ACC112 (cell line): ENCODE data around the gene TNFRSF18.

Experiments used
- H2AFZ ChIP-seq: fragments of 200-600 bp; sonication (generic); one replicate; pipeline ENCODE4 v1.6.0; 2017; ENCODE audit warnings: antibody characterized with exemption, low read length; ENCODE audit not compliant: unreplicated experiment
- H3K27ac ChIP-seq: fragments of 200-600 bp; sonication (generic); 2 replicates; pipeline ENCODE4 v1.5.1; 2014; ENCODE audit warnings: low read depth, mild to moderate bottlenecking, antibody characterized with exemption, low read length, moderate library complexity
- H3K27me3 ChIP-seq: fragments of 200-600 bp; sonication (generic); 2 replicates; pipeline ENCODE4 v1.6.1; 2014; ENCODE audit warnings: mild to moderate bottlenecking, antibody characterized with exemption, low read length, moderate library complexity, mixed read lengths; ENCODE audit not compliant: insufficient read depth
- H3K36me3 ChIP-seq: fragments of 200-600 bp; sonication (generic); 2 replicates; pipeline ENCODE4 v1.6.1; 2016; ENCODE audit warnings: mild to moderate bottlenecking, antibody characterized with exemption, low read length, moderate library complexity, mixed read lengths; ENCODE audit not compliant: insufficient read depth
- H3K4me1 ChIP-seq: fragments of 200-600 bp; sonication (generic); one replicate; pipeline ENCODE4 v1.6.1; 2016; ENCODE audit warnings: low read length, mixed read lengths; ENCODE audit not compliant: insufficient read depth, unreplicated experiment, control insufficient read depth
- H3K4me3 ChIP-seq: fragments of 200-600 bp; sonication (generic); 2 replicates; pipeline ENCODE4 v1.5.1; 2014; ENCODE audit warnings: mild to moderate bottlenecking, low read depth, low read length
- H3K79me2 ChIP-seq: fragments of 200-600 bp; sonication (generic); one replicate; pipeline ENCODE4 v1.6.0; 2016; ENCODE audit warnings: low read length; ENCODE audit not compliant: control insufficient read depth, unreplicated experiment, insufficient read depth

TNFRSF18 gene

GRCh38 chr1:1226566-1227362 lies 20.4 kb upstream of the TNFRSF18 start:
- Histone ChIP-seq H3K27ac (no peak overlapping the region), H3K79me2 (peaks cover 66% of the 10 kb centered on the region), H3K4me3 (no peak overlapping the region), H2AFZ (no peak overlapping the region), H3K36me3 (peaks cover 31% of the 10 kb centered on the region; the same call in 1 of the 2 replicates), H3K27me3 (no peaks in the 10 kb centered on the region), H3K4me1 (peaks cover 4% of the 10 kb centered on the region)

GRCh38 chr1:1225913-1226312 lies 19.5 kb upstream of the TNFRSF18 start:
- H3K27ac ChIP-seq, result no peak overlapping the region
- peaks cover 31% of the 10 kb centered on the region; the same call in 1 of the 2 replicates for H3K36me3 ChIP-seq
- H3K27me3 ChIP-seq, result no peaks in the 10 kb centered on the region
- no peak overlapping the region for H3K4me3 ChIP-seq
- H3K79me2 ChIP-seq, result peaks cover 58% of the 10 kb centered on the region
- H2AFZ ChIP-seq, result no peak overlapping the region
- peaks cover 4% of the 10 kb centered on the region for H3K4me1 ChIP-seq

- peaks cover 52% of the 10 kb centered on the region for H3K79me2 ChIP-seq
Measured at GRCh38 chr1:1225238-1225845, 18.9 kb upstream of the TNFRSF18 start.

GRCh38 chr1:1223891-1224290 lies 17.5 kb upstream of the TNFRSF18 start:
- Histone ChIP-seq H2AFZ (no peak overlapping the region), H3K36me3 (peaks cover 30% of the 10 kb centered on the region; the same call in 1 of the 2 replicates), H3K4me1 (no peaks in the 10 kb centered on the region), H3K27me3 (no peaks in the 10 kb centered on the region), H3K4me3 (no peak overlapping the region), H3K27ac (no peak overlapping the region), H3K79me2 (peaks cover 38% of the 10 kb centered on the region)

More at GRCh38 chr1:1225238-1225845, 18.9 kb upstream of the TNFRSF18 start:
- H3K4me3 ChIP-seq, result no peak overlapping the region
- no peak overlapping the region for H3K27ac ChIP-seq
- peaks cover 4% of the 10 kb centered on the region for H3K4me1 ChIP-seq
- H3K27me3 ChIP-seq, result no peaks in the 10 kb centered on the region
- H3K36me3 ChIP-seq, result peaks cover 34% of the 10 kb centered on the region; the same call in 1 of the 2 replicates
- no peak overlapping the region for H2AFZ ChIP-seq

GRCh38 chr1:1223321-1223720 lies 16.9 kb upstream of the TNFRSF18 start:
- Histone ChIP-seq H3K79me2 (peaks cover 32% of the 10 kb centered on the region), H3K4me1 (no peaks in the 10 kb centered on the region), H3K27ac (no peak overlapping the region), H3K4me3 (no peak overlapping the region), H2AFZ (no peak overlapping the region), H3K36me3 (peaks cover 25% of the 10 kb centered on the region; the same call in 1 of the 2 replicates), H3K27me3 (no peaks in the 10 kb centered on the region)

DNA sequence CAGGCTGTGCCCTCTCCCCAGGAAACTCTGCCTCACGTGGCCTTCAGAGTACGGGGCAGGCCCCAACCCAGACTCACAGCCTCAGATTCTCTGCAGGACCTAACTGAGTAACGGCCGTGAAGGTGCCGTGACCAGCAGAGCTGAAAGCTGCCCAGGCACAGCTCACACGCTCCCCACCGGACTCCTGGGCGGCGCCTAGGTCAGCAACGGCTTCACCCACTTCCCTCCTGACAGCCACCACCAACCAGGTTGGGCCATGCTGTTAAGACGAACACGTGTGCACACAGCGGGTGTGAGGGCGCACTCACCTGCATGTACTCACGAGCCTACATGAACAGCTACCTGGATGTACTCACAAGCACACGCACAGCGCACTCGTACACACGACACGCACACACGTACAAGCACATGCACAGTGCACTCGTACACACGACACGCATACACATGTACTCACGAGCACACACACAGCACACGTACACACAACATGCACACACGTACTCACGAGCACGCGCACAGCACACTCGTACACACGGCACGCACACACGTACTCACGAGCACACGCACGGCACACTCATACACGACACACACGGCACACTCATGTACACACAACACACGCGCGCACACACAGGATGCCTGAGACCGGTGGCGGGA lies 16.3 kb upstream of the TNFRSF18 start:
- Histone ChIP-seq H3K27ac (no peak overlapping the region), H3K4me1 (no peaks in the 10 kb centered on the region), H3K27me3 (no peaks in the 10 kb centered on the region), H3K79me2 (peaks cover 26% of the 10 kb centered on the region), H3K4me3 (no peak overlapping the region), H3K36me3 (peaks cover 28% of the 10 kb centered on the region; the same call in 1 of the 2 replicates), H2AFZ (no peak overlapping the region)

- Histone ChIP-seq H3K4me3 (no peak overlapping the region), H3K36me3 (peaks cover 25% of the 10 kb centered on the region; the same call in 1 of the 2 replicates), H3K79me2 (peaks cover 22% of the 10 kb centered on the region), H3K4me1 (no peaks in the 10 kb centered on the region), H2AFZ (no peak overlapping the region), H3K27ac (no peak overlapping the region), H3K27me3 (no peaks in the 10 kb centered on the region)
Measured at GRCh38 chr1:1221887-1222574, 15.6 kb upstream of the TNFRSF18 start.

- H3K79me2 ChIP-seq, result peaks cover 6% of the 10 kb centered on the region
- H2AFZ ChIP-seq, result no peak overlapping the region
- H3K27ac ChIP-seq, result no peak overlapping the region
- peaks cover 25% of the 10 kb centered on the region; the same call in 1 of the 2 replicates for H3K36me3 ChIP-seq
- no peaks in the 10 kb centered on the region for H3K4me1 ChIP-seq
- no peak overlapping the region for H3K4me3 ChIP-seq
- H3K27me3 ChIP-seq, result no peaks in the 10 kb centered on the region
Measured at GRCh38 chr1:1220197-1220596, 13.8 kb upstream of the TNFRSF18 start.

DNA sequence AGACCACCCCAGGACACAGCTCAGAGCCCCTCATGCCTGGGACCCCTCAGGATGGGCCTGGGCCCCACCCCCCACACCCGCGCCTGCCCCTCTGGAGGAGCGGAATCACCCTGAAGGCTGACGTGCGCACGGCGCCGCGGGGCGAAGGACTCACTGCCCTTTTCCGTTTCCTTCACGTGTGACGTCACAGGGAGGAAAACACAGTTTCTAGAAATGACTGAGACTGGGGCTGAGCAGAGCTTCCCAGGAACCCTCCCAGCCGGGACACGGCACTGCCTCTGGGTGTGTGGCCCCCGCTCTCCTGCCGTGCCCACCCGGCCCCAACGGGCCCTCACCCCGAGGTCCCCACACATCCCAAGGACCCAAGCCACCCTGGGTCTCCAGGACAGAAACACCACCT lies 12.9 kb upstream of the TNFRSF18 start:
- H3K27ac ChIP-seq, result no peak overlapping the region
- no peak overlapping the region for H2AFZ ChIP-seq
- H3K4me3 ChIP-seq, result no peak overlapping the region
- no peaks in the 10 kb centered on the region for H3K27me3 ChIP-seq
- H3K79me2 ChIP-seq, result no peaks in the 10 kb centered on the region
- H3K36me3 ChIP-seq, result peaks cover 19% of the 10 kb centered on the region; the same call in 1 of the 2 replicates
- H3K4me1 ChIP-seq, result no peaks in the 10 kb centered on the region

- Histone ChIP-seq H3K4me1 (no peaks in the 10 kb centered on the region), H3K27ac (no peak overlapping the region), H3K79me2 (no peaks in the 10 kb centered on the region), H3K36me3 (peaks cover 19% of the 10 kb centered on the region; the same call in 1 of the 2 replicates), H3K4me3 (no peak overlapping the region), H2AFZ (no peak overlapping the region), H3K27me3 (no peaks in the 10 kb centered on the region)
Measured at GRCh38 chr1:1218524-1219200, 12.3 kb upstream of the TNFRSF18 start.
